HEK293T (cell line): ENCODE data around the gene CMTM5.

Experiments used
- CTCF ChIA-PET: fragments of 350-600 bp; formaldehyde crosslinking; extraction: SDS; loops from one replicate; lab custom pipeline; 2021; ENCODE audit warnings: antibody characterized with exemption, inconsistent platforms; lab: Yijun Ruan, JAX
- POLR2A ChIA-PET: fragments of 350-600 bp; formaldehyde crosslinking; extraction: SDS; loops from one replicate; lab custom pipeline; 2020; ENCODE audit warnings: antibody characterized with exemption, inconsistent platforms; lab: Yijun Ruan, JAX
- DNase-seq: peaks from one replicate; pipeline ENCODE4 v3.0.0; 2012; ENCODE audit warnings: mixed read lengths; ENCODE audit errors: extremely low spot score
- ARNT ChIP-seq: fragments of 450-650 bp; IDR thresholded peaks from 2 replicates; pipeline ENCODE4 v1.6.1; 2017; ENCODE audit warnings: mild to moderate bottlenecking
- BHLHE40 ChIP-seq: fragments of 450-650 bp; IDR thresholded peaks from 2 replicates; pipeline ENCODE4 v1.6.1; 2016; ENCODE audit warnings: mild to moderate bottlenecking, moderate library complexity, borderline replicate concordance
- CTBP1 ChIP-seq: fragments of 450-650 bp; IDR thresholded peaks from 2 replicates; pipeline ENCODE4 v1.6.1; 2016; ENCODE audit warnings: borderline replicate concordance
- ELF4 ChIP-seq: fragments of 450-650 bp; IDR thresholded peaks from 2 replicates; pipeline ENCODE4 v1.6.1; 2017; ENCODE audit warnings: antibody characterized with exemption
- FOXA1 ChIP-seq: fragments of 450-650 bp; IDR thresholded peaks from 2 replicates; pipeline ENCODE4 v1.6.1; 2016; ENCODE audit warnings: mild to moderate bottlenecking
- FOXK2 ChIP-seq: fragments of 450-650 bp; IDR thresholded peaks from 2 replicates; pipeline ENCODE4 v1.6.1; 2016; ENCODE audit warnings: mild to moderate bottlenecking
- FOXM1 ChIP-seq: fragments of 450-650 bp; IDR thresholded peaks from 2 replicates; pipeline ENCODE4 v1.6.1; 2017; ENCODE audit warnings: mild to moderate bottlenecking, borderline replicate concordance
- HDGF ChIP-seq: fragments of 450-650 bp; IDR thresholded peaks from 2 replicates; pipeline ENCODE4 v1.6.1; 2017; ENCODE audit warnings: antibody characterized with exemption, borderline replicate concordance
- L3MBTL2 ChIP-seq: fragments of 450-650 bp; conservative IDR thresholded peaks from 2 replicates; pipeline ENCODE4 v1.6.1; 2016; ENCODE audit warnings: mild to moderate bottlenecking
- LEF1 ChIP-seq: fragments of 450-650 bp; IDR thresholded peaks from 2 replicates; pipeline ENCODE4 v1.6.1; 2017; ENCODE audit warnings: mild to moderate bottlenecking, borderline replicate concordance
- NFRKB ChIP-seq: fragments of 450-650 bp; IDR thresholded peaks from 2 replicates; pipeline ENCODE4 v1.6.1; 2016; ENCODE audit warnings: mild to moderate bottlenecking, moderate library complexity
- PKNOX1 ChIP-seq: fragments of 450-650 bp; IDR thresholded peaks from 2 replicates; pipeline ENCODE4 v1.6.1; 2016
- SP1 ChIP-seq: fragments of 450-650 bp; IDR thresholded peaks from 2 replicates; pipeline ENCODE4 v1.6.1; 2017
- SUZ12 ChIP-seq: fragments of 450-650 bp; IDR thresholded peaks from 2 replicates; pipeline ENCODE4 v1.6.1; 2016; ENCODE audit warnings: mild to moderate bottlenecking
- TARDBP ChIP-seq: fragments of 450-650 bp; IDR thresholded peaks from 2 replicates; pipeline ENCODE4 v1.6.1; 2016
- ZNF384 ChIP-seq: fragments of 450-650 bp; IDR thresholded peaks from 2 replicates; pipeline ENCODE4 v1.6.1; 2016

CMTM5 gene

GRCh38 chr14:23380197-23380914, 3.5 kb downstream of the CMTM5 start:
- TF ChIP-seq SUZ12 (no peak), LEF1 (no peak), FOXA1 (no peak), SP1 (no peak), TARDBP (no peak), ARNT (no peak), HDGF (no peak), ELF4 (no peak), FOXK2 (no peak)
- POLR2A ChIA-PET, result interaction anchor here (0.5 to 1.6 kb wide), 8 partner anchors 54 to 285 kb away, joined by 3 to 10 read pairs (median 4); partner anchors contain the start of genes ACIN1, C14orf119, HOMEZ and PABPN1
- DNase-seq, result no peak
- CTCF ChIA-PET, result interaction anchor here (0.5 to 2.1 kb wide), 20 partner anchors 8 to 937 kb away, joined by 3 to 24 read pairs (median 5); partner anchors contain the start of genes PABPN1 and SLC22A17

- ChIA-PET POLR2A (interaction anchor here (1.2 to 1.6 kb wide), 4 partner anchors 54 to 286 kb away, joined by 3 to 10 read pairs (median 4); partner anchors contain the start of genes ACIN1, C14orf119 and PPP1R3E), CTCF (interaction anchor here (0.7 to 2.1 kb wide), 11 partner anchors 12 to 387 kb away, joined by 3 to 24 read pairs (median 8); partner anchors contain the start of genes PABPN1 and SLC22A17)
- no peak for TF ChIP-seq BHLHE40
- no peak for TF ChIP-seq SUZ12
- no peak for TF ChIP-seq FOXA1
- no peak for TF ChIP-seq CTBP1
- TF ChIP-seq L3MBTL2, result no peak
- no peak for TF ChIP-seq LEF1
- no peak for TF ChIP-seq TARDBP
- no peak for TF ChIP-seq ARNT
- no peak for TF ChIP-seq NFRKB
- no peak for TF ChIP-seq FOXM1
- DNase-seq, result no peak
Observed at GRCh38 chr14:23380976-23381375, 4.1 kb downstream of the CMTM5 start.

DNA sequence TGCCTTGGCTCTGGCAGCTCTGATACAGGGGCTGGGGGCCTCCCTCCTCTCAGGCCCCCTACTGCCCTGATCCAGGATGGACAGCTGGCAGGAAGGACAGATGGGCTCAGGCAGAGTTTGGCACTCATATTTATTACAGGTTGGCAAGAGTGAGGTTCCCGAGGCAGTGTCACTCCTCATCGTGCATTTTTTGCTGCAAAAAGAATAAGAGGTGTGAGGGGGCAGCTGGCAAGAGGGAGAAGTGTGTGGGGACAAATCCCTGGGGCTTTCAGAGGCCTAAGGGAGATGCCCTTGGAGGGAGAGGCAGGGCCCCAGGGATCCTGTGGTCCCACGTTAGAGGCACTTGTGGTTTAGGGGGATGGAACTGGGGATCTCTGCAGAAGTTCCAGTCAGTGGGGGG, 5.0 kb downstream of the CMTM5 start:
- no peak for DNase-seq
- TF ChIP-seq PKNOX1 (no peak), ZNF384 (no peak), SUZ12 (no peak), FOXK2 (no peak), BHLHE40 (no peak), TARDBP (no peak), FOXA1 (no peak), CTBP1 (no peak), NFRKB (no peak)
- ChIA-PET POLR2A (interaction anchor here (1.3 kb wide), 1 partner anchor 61 kb away, joined by 4 read pairs; the partner anchor contains the start of gene PABPN1), CTCF (interaction anchor here (0.9 kb wide), 1 partner anchor 88 kb away, joined by 3 read pairs; no protein-coding TSS in a partner anchor)

GRCh38 chr14:23382276-23382675, 5.4 kb downstream of the CMTM5 start:
- ChIA-PET POLR2A (interaction anchor here (1.3 kb wide), 1 partner anchor 61 kb away, joined by 4 read pairs; the partner anchor contains the start of gene PABPN1), CTCF (interaction anchor here (0.9 kb wide), 1 partner anchor 88 kb away, joined by 3 read pairs; no protein-coding TSS in a partner anchor)
- no peak for TF ChIP-seq ELF4
- no peak for TF ChIP-seq LEF1
- TF ChIP-seq FOXM1, result no peak
- DNase-seq, result no peak

- CTCF ChIA-PET, result interaction anchor here (0.7 to 0.9 kb wide), 2 partner anchors 37 to 89 kb away, joined by 3 read pairs; no protein-coding TSS in a partner anchor
- TF ChIP-seq BHLHE40 (no peak), FOXM1 (no peak), PKNOX1 (no peak), ARNT (no peak), FOXA1 (no peak), TARDBP (no peak), SUZ12 (no peak), CTBP1 (no peak), ELF4 (no peak)
Observed at GRCh38 chr14:23382731-23383440, 6.0 kb downstream of the CMTM5 start.

GRCh38 chr14:23384364-23385080, 7.7 kb downstream of the CMTM5 start:
- DNase-seq, result no peak
- CTCF ChIA-PET, result interaction anchor here (0.6 kb wide), 1 partner anchor 178 kb away, joined by 4 read pairs; no protein-coding TSS in a partner anchor
- POLR2A ChIA-PET, result no interaction called here
- TF ChIP-seq FOXA1 (no peak), ARNT (no peak), NFRKB (no peak), L3MBTL2 (no peak)

More at GRCh38 chr14:23382731-23383440, 6.0 kb downstream of the CMTM5 start:
- no peak for DNase-seq
- POLR2A ChIA-PET, result interaction anchor here (1.3 kb wide), 1 partner anchor 62 kb away, joined by 4 read pairs; the partner anchor contains the start of gene PABPN1
